Glutamatergic neuron (in vitro differentiated cells): ENCODE data around the gene TIMM10B. TPM values are rescaled to one million over a fixed set of nuclear protein-coding genes. Genes with fewer than 3 reads are reported as not detected.

Experiments used
- DNase-seq: peaks from one replicate; pipeline ENCODE4 v3.0.0; 2022
- H3K27ac Mint-ChIP-seq: one replicate; pipeline ENCODE4 v1.8.0; 2020; ENCODE audit warnings: mild to moderate bottlenecking, mixed read lengths, inconsistent platforms; ENCODE audit not compliant: unreplicated experiment
- H3K27me3 Mint-ChIP-seq: one replicate; pipeline ENCODE4 v1.8.0; 2020; ENCODE audit warnings: mild to moderate bottlenecking, moderate library complexity, mixed read lengths, inconsistent platforms; ENCODE audit not compliant: unreplicated experiment
- H3K36me3 Mint-ChIP-seq: one replicate; pipeline ENCODE4 v1.8.0; 2020; ENCODE audit warnings: mild to moderate bottlenecking, mixed read lengths, inconsistent platforms; ENCODE audit not compliant: unreplicated experiment
- H3K4me1 Mint-ChIP-seq: one replicate; pipeline ENCODE4 v1.8.0; 2020; ENCODE audit warnings: mild to moderate bottlenecking, low read depth, mixed read lengths, inconsistent platforms; ENCODE audit not compliant: unreplicated experiment
- H3K4me3 Mint-ChIP-seq: one replicate; pipeline ENCODE4 v1.8.0; 2020; ENCODE audit warnings: mild to moderate bottlenecking, mixed read lengths, inconsistent platforms; ENCODE audit not compliant: unreplicated experiment
- H3K9me3 Mint-ChIP-seq: one replicate; pipeline ENCODE4 v1.8.0; 2020; ENCODE audit warnings: mild to moderate bottlenecking, moderate library complexity, mixed read lengths, inconsistent platforms; ENCODE audit not compliant: unreplicated experiment
- CTCF ChIP-seq: fragments of 200-600 bp; sonication (generic); IDR thresholded peaks from one replicate; pipeline ENCODE4 v1.5.0; 2021; ENCODE audit not compliant: partially characterized antibody, unreplicated experiment
- total RNA-seq: library from RNA; stranded (reverse); fragmentation: NEBNext Ultra II Directional; extraction: Animal tissue kit (Norgen Biotek cat#: 25700); gene quantifications from one replicate; pipeline ENCODE4 v1.2.1, GENCODE V29; 2021; ENCODE audit not compliant: unreplicated experiment

TIMM10B gene
- total RNA-seq, 1 donor from 2014 or later: 35.9 TPM

GRCh38 chr11:6475936-6476335 is 5.4 kb upstream of the TIMM10B start:
- Mint-ChIP-seq H3K4me3 (no peak overlapping the region), H3K4me1 (peaks cover 24% of the 10 kb centered on the region)
- no peak for DNase-seq

DNA sequence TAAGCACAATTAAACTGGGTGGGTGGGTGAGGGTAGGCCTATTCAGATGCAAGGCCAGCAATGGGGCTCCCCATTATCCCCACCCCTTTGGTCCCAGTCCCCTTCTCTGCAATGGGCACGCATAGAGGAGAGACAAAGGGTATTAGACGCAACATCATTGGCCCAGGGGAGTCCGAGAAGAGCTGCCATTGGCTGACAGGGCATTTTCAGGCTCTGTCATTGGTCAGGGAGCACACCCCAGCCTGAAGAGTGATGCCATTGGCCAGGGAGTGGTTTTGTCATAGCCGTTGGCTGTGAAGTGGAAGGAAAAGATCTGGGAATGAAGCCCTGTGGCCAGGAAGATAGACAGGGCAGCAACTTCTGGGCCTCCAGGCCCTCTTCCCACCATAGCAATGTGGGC is 4.7 kb upstream of the TIMM10B start:
- no peak for DNase-seq
- Mint-ChIP-seq H3K36me3 (no peaks in the 10 kb centered on the region), H3K27ac (no peak overlapping the region), H3K4me3 (no peak overlapping the region), H3K27me3 (peaks cover 8% of the 10 kb centered on the region), H3K9me3 (peaks cover 13% of the 10 kb centered on the region), H3K4me1 (peaks cover 18% of the 10 kb centered on the region)
- TF ChIP-seq CTCF: no peak

More at GRCh38 chr11:6475936-6476335, 5.4 kb upstream of the TIMM10B start:
- H3K9me3 Mint-ChIP-seq: peaks cover 13% of the 10 kb centered on the region
- peaks cover 8% of the 10 kb centered on the region for H3K27me3 Mint-ChIP-seq
- no peaks in the 10 kb centered on the region for H3K36me3 Mint-ChIP-seq
- no peak overlapping the region for H3K27ac Mint-ChIP-seq
- no peak for TF ChIP-seq CTCF

DNA sequence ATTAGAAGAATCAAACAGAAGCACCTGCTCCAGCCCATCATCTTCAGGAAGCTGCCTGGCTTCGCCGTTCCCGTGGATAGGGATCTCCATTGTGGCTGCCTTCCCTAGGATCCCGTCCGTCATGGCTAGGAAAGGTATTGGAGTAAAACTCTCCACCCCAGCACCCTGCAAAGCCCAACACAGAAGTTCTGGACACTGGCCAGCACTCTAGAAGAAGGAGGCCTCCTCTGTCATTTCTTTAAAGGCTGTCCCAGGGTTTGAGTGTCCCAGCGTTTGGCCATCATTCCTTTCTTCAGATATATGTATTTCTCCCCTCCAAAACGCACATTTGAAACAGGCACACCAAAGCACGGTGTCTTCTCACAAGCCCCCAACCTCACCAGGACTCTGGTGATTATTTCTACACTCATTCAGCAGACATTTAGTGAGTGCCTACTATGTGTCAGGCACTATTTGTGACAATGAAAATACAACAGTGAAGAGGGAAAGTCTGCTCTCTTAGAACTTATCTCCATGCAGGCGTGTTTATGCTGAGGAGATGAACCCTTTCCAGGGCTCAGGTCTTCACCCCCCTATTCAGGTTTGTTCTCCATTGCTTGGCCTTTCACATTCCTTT is 894 bp upstream of the TIMM10B start:
- peaks cover 4% of the 10 kb centered on the region for H3K4me1 Mint-ChIP-seq
- DNase-seq: no peak
- H3K36me3 Mint-ChIP-seq: no peaks in the 10 kb centered on the region
- peaks cover 7% of the 10 kb centered on the region for H3K27me3 Mint-ChIP-seq
- H3K9me3 Mint-ChIP-seq: peaks cover 6% of the 10 kb centered on the region
- peak overlapping the region; percentile 91 for H3K27ac Mint-ChIP-seq
- peak overlapping the region; percentile 96 for H3K4me3 Mint-ChIP-seq
- no peak for TF ChIP-seq CTCF

GRCh38 chr11:6481924-6482275 is 599 bp downstream of the TIMM10B start:
- Mint-ChIP-seq H3K36me3 (no peaks in the 10 kb centered on the region), H3K27ac (peak overlapping the region; percentile 91), H3K9me3 (peaks cover 6% of the 10 kb centered on the region), H3K4me3 (peak overlapping the region; percentile 96), H3K4me1 (peaks cover 4% of the 10 kb centered on the region), H3K27me3 (peaks cover 7% of the 10 kb centered on the region)
- no peak for DNase-seq
- no peak for TF ChIP-seq CTCF

DNA sequence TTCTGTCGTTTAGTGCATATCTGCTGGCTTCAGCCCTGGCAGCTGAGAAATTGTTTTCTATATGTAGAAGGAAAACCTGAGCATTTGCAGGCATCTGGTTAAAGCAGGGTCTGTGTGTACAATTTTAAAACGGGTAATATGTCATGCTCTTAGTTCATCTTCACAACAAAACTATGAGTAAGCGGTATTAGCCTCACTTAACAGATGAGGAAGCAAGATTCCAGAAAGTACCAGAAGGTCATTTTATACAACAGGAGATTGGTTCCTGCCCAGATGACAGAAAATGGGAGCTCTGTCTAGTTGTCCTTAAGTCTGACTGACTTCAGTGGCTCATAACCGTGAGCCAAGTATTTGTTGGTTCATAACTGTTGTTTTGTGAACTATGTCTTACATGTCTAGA is 1.1 kb downstream of the TIMM10B start:
- Mint-ChIP-seq H3K4me3 (peak overlapping the region; percentile 96), H3K9me3 (peaks cover 6% of the 10 kb centered on the region), H3K4me1 (peaks cover 4% of the 10 kb centered on the region), H3K36me3 (no peaks in the 10 kb centered on the region), H3K27ac (peak overlapping the region; percentile 9), H3K27me3 (peaks cover 7% of the 10 kb centered on the region)
- no peak for TF ChIP-seq CTCF
- no peak for DNase-seq
